ENCODE measurements around the gene TCFL5.

GRCh38 chr20:62910217-62910766 lies 48.7 kb upstream of the TCFL5 start:
- TF ChIP-seq CTCF (IDR thresholded peaks at IDR 0.05) (no peak), POLR2A (IDR thresholded peaks at IDR 0.05) (no peak), EP300 (IDR thresholded peaks at IDR 0.05) (no peak), POLR2AphosphoS5 (IDR thresholded peaks at IDR 0.05) (no peak)
